GM21423 (cell line): ENCODE data around the gene C2orf81.
"Not testable (repeated sequence)": the region's sequence is repeated elsewhere in the genome, so short reads cannot be mapped to it uniquely, and the experiment has no call there.

Experiments
- ATAC-seq: cut with Tn5 transposase; IDR thresholded peaks from one replicate; pipeline ENCODE4 v1.9.1; 2021; ENCODE audit warnings: mild to moderate bottlenecking, moderate library complexity; ENCODE audit not compliant: unreplicated experiment

Gene C2orf81

GRCh38 chr2:74424139-74424992, 2.9 kb upstream of the C2orf81 start:
- ATAC-seq: no peak

GRCh38 chr2:74423231-74424095, 2.0 kb upstream of the C2orf81 start:
- no peak for ATAC-seq

GRCh38 chr2:74420443-74421103, 846 bp downstream of the C2orf81 start:
- not testable (repeated sequence) for ATAC-seq

- ATAC-seq: no peak
These were observed 1.4 kb downstream of the C2orf81 start for GRCh38 chr2:74420006-74420405.

- ATAC-seq: no peak
These were observed 2.1 kb downstream of the C2orf81 start for GRCh38 chr2:74419345-74419744.

- no peak for ATAC-seq
These were observed 3.1 kb downstream of the C2orf81 start for GRCh38 chr2:74418312-74418711.

GRCh38 chr2:74417763-74418162, 3.7 kb downstream of the C2orf81 start:
- no peak for ATAC-seq

GRCh38 chr2:74417197-74417596, 4.2 kb downstream of the C2orf81 start:
- no peak for ATAC-seq

GRCh38 chr2:74416778-74417177, 4.6 kb downstream of the C2orf81 start:
- ATAC-seq: no peak

GRCh38 chr2:74415762-74416395, 5.5 kb downstream of the C2orf81 start:
- no peak for ATAC-seq

GRCh38 chr2:74414881-74415761, 6.3 kb downstream of the C2orf81 start:
- no peak for ATAC-seq

GRCh38 chr2:74414441-74414840, 7.0 kb downstream of the C2orf81 start:
- no peak for ATAC-seq

- ATAC-seq: no peak
These were observed 8.3 kb downstream of the C2orf81 start for GRCh38 chr2:74413001-74413698.

- no peak for ATAC-seq
These were observed 13.7 kb downstream of the C2orf81 start for GRCh38 chr2:74407682-74408081.

GRCh38 chr2:74406035-74406434, 15.4 kb downstream of the C2orf81 start:
- peak; percentile 73 for ATAC-seq

GRCh38 chr2:74401891-74402290, 19.5 kb downstream of the C2orf81 start:
- ATAC-seq: no peak

- ATAC-seq: no peak
These were observed 21.6 kb downstream of the C2orf81 start for GRCh38 chr2:74399785-74400184.

GRCh38 chr2:74396149-74396548, 25.3 kb downstream of the C2orf81 start:
- no peak for ATAC-seq

- no peak for ATAC-seq
These were observed 27.9 kb downstream of the C2orf81 start for GRCh38 chr2:74393525-74393924.

- ATAC-seq: no peak
These were observed 29.0 kb downstream of the C2orf81 start for GRCh38 chr2:74392449-74392743.
